Left colon (tissue), 2 donors: Measurements from ENCODE around the gene USH2A. TPM values are rescaled to one million over a fixed set of nuclear protein-coding genes. Genes with fewer than 3 reads are reported as not detected.
A peak's percentile ranks its signal among the peaks of the same experiment; 100 is the strongest.

ENCODE experiments used
- ATAC-seq: fragments of 200-7000 bp; cut with Tn5 transposase; one replicate; pipeline ENCODE4 v1.9.1; 2020; ENCODE audit warnings: mild to moderate bottlenecking, moderate library complexity
- DNase-seq, 2 donors: peaks; one replicate each; pipeline ENCODE4 v3.0.0-alpha.2; 2020
- intact Hi-C, 2 donors: fragments of 100-400 bp; cut with DNase I in 1 of 2; cut with micrococcal nuclease in 1 of 2; formaldehyde crosslinking; loops; one replicate each; pipeline versions ENCODE4 v1.11.2 to v1.14.0; 2022; cut with DNase I, micrococcal nuclease
- total RNA-seq, 2 donors: library from RNA; stranded (reverse); fragmentation: NEBNext Ultra II Directional; extraction: Animal tissue kit (Norgen Biotek cat#: 25700); gene quantifications; one replicate each; pipeline ENCODE4 v1.2.1, GENCODE V29; 2021
- donor health status: DM: no; HTN: no; CAD: no.
- donor health status: DM: yes; HTN: yes; CAD: no.

The USH2A gene
- total RNA-seq, 2 donors from 2014 or later = under 0.01 to 0.03 TPM

GRCh38 chr1:216086678-216087077 lies 336.6 kb downstream of the USH2A start:
- intact Hi-C loops = no loop called here
- DNase-seq (no peak), ATAC-seq (no peak)

GRCh38 chr1:216081445-216081844 lies 341.8 kb downstream of the USH2A start:
- intact Hi-C loops = no loop called here
- ATAC-seq (no peak), DNase-seq (no peak)

DNA sequence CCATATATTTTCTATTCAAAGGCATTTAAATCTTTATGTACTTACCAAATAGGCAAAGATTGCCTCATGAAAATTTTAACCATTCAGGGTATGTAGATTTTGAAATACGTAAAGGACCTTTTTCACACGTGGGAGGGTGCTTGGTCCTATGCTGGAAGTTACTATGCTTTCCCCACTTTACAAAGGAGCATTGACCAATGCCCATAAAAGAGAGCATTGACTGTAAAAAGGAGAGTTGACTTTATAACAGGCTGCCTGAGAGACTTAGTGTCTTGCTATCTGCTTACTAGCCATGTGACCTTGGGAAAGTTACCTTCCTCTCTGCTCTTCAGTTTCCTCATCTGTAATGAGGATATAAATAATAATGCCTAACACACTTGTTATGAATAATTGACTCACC lies 346.5 kb downstream of the USH2A start:
- peak; percentile 45 for ATAC-seq
- intact Hi-C loops = no loop called here

GRCh38 chr1:216075339-216075738 lies 347.9 kb downstream of the USH2A start:
- intact Hi-C loops = no loop called here
- ATAC-seq = no peak

More for the DNA sequence above, 346.5 kb downstream of the USH2A start:
- DNase-seq = no peak

DNA sequence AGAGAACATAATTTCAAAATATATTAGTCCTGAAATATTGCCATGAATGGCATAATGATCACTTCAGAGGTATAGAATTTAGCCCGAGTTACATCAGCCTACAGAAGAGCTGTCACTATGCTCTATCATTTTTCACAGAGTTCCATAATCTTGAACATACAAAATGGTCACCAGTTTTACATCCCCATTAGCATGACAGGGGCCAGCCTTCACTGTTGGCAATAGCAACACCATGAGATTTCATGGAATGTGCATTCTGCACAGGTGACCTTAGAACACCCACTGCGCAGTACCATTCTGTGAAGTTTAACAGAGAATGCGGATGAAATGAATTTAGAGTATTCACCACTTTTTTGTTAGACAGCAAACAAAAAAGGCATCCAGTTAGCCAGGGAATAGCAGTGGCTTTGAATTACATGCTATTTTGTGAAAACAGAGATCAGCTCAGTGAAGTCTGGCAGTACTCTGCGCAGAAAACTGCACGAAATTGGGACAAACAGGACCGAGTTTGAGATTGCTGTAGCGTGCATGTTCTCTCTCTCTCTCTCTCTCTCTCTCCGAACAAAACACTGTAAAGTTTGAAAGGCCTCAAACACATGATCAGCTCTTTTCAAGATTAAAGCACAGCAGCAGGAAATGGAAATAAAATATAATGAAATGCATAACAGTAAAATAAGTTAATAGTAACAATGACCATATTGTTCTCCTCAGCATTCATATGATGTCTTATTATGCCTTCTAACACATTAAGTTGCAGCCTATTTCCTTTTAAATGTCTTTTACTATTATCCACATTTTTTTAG lies 349.3 kb downstream of the USH2A start:
- intact Hi-C loops = no loop called here
- no peak for ATAC-seq
- no peak for DNase-seq

More at GRCh38 chr1:216075339-216075738, 347.9 kb downstream of the USH2A start:
- no peak for DNase-seq

DNA sequence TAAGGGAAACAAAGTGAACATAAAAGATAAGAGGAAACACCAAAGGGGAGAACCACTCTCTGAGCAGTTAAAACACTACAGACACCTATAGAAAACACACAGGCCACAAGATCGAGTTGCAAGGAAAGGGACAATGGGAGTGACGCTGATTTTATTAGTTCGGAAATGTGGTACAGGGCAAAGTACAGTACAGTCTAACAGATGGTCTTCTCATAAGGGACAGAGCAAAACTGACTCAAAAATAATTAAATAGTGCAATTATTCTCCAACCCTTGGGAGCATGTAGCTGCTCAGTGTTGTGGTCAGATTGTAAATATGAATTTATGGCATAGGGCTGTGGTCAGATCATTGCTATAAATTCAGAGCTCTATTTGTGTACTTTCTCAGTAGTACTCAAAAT lies 352.0 kb downstream of the USH2A start:
- intact Hi-C loops = no loop called here
- ATAC-seq = peak; percentile 82
- DNase-seq = no peak

GRCh38 chr1:216064643-216065042 lies 358.6 kb downstream of the USH2A start:
- intact Hi-C loops = no loop called here
- DNase-seq (no peak), ATAC-seq (no peak)

- DNase-seq (no peak), ATAC-seq (no peak)
- intact Hi-C loops = no loop called here
Measured at GRCh38 chr1:216057947-216058346, 365.3 kb downstream of the USH2A start.

DNA sequence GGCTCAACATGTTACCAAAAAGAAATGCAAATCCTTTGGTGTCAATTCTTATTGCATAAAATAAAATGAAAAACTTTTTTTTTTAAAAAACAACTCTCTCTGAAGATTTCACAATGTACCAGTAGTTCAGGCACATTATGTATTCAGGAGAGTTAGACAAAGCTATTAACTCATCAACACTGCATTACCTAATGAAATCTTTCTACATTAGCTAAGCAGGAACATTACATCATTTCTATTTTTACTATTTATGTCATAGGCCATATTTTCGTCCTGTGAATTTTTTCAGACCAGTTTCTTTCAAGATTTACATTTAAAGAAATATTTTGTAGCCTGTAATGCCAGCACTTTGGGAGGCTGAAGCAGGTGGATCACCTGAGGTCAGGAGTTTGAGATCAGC lies 366.2 kb downstream of the USH2A start:
- DNase-seq (no peak), ATAC-seq (no peak)
- intact Hi-C loops = no loop called here

- DNase-seq (no peak), ATAC-seq (no peak)
- intact Hi-C loops = no loop called here
Measured at GRCh38 chr1:216055004-216055403, 368.2 kb downstream of the USH2A start.

- no peak for DNase-seq
- no peak for ATAC-seq
- intact Hi-C loops = no loop called here
Measured at GRCh38 chr1:216054600-216054999, 368.6 kb downstream of the USH2A start.

GRCh38 chr1:216051071-216051470 lies 372.2 kb downstream of the USH2A start:
- intact Hi-C loops = no loop called here
- ATAC-seq (no peak), DNase-seq (no peak)

GRCh38 chr1:216049741-216050430 lies 373.4 kb downstream of the USH2A start:
- no peak for ATAC-seq
- intact Hi-C loops = no loop called here

DNA sequence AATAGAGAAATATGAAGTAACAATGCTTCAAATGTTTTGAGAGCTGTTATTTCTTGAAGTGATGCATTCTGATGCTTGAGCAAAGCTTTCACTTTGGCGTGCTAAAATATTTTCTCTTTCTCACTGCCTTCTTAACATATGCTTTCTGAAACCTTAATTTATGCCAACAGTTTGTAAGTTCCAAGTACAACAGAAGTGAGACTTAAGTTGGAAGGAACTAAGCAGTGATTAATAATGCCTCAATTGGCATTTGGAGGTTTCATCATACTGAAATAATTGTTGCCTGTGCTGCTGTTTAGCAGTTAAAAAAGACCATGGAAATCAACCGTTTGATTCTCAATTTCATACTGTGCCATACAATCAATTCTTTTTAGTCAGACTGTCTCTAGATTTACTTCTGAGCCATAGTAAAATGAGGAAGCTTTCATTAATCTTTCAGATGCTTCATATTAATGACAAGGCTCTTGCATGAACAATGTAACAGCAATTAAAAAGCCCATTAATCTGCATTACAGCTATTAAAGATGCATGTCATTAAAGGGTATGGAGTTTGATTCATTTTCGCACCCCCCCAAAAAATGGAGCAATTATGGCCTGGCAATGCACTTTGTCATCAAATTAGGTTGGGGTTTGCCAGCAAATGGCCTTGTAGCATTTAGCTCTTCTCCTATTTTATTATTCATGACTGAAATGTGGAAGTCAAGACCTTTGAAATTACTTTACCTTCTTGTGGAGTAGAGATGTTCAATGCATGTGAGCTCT lies 375.3 kb downstream of the USH2A start:
- DNase-seq (no peak), ATAC-seq (no peak)
- intact Hi-C loops = no loop called here

More at GRCh38 chr1:216049741-216050430, 373.4 kb downstream of the USH2A start:
- DNase-seq = no peak

DNA sequence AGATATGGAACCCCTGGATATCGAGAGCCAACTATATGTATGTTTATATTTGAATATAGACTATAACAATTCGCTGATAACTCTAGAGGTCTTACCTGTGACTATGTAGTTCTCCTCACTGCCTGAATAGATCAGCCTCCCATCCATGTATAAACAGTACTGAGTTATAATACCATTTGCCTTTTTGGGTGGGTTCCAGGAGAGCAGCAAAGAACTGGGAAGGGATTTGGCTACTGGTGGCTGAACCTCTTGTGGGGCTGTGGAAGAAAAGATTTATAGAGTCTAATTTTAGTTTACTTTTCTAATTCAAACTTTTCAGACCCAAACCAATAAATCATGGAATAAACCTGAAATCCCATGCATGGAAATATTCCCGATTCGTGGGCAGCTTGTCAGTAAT lies 376.9 kb downstream of the USH2A start:
- DNase-seq = no peak
- no peak for ATAC-seq
- intact Hi-C loops = no loop called here

GRCh38 chr1:216045400-216045799 lies 377.8 kb downstream of the USH2A start:
- no peak for DNase-seq
- ATAC-seq = no peak
- intact Hi-C loops = no loop called here

- intact Hi-C loops = no loop called here
- DNase-seq (no peak), ATAC-seq (no peak)
Measured at GRCh38 chr1:216044538-216044937, 378.7 kb downstream of the USH2A start.

DNA sequence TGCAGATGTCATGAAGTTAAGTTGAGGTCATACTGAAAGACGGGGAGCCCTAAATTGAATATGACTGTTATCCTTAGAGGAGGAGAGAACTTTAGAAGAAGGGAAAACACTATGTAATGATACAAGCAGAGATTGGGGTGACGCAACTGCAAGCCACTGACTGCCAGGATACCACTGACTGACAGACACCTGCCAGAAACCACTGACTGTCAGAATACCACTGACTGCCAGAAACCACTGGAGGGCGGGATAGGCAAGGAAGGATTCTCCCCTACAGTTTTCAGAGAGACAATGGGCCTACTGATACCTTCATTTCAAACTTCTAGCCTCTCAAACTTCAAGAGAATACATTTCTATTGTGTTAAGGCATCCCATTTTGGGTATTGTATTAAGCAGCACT lies 388.7 kb downstream of the USH2A start:
- DNase-seq (peak in 1 of 2 donors; percentile 7), ATAC-seq (peak; percentile 38)
- intact Hi-C loops = no loop called here

GRCh38 chr1:216032961-216033614 lies 390.2 kb downstream of the USH2A start:
- ATAC-seq = no peak
- DNase-seq = no peak
- intact Hi-C loops = no loop called here
